Stimulated activated CD4-positive, alpha-beta T cell treated with anti-CD3 and anti-CD28 coated beads, Interleukin-1b, Interleukin-23, amount 100 ng/mL, for 24 hours (primary cell): ENCODE measurements around the gene URAD.
A peak's percentile ranks its signal among the peaks of the same experiment; 100 is the strongest.

Experiments
- DNase-seq, 4 experiments: peaks; one replicate each; pipeline ENCODE4 v3.0.0-alpha.2; 2020; ENCODE audit warnings: low read depth in 4 of 4, low spot score in 1 of 4

URAD gene

DNA sequence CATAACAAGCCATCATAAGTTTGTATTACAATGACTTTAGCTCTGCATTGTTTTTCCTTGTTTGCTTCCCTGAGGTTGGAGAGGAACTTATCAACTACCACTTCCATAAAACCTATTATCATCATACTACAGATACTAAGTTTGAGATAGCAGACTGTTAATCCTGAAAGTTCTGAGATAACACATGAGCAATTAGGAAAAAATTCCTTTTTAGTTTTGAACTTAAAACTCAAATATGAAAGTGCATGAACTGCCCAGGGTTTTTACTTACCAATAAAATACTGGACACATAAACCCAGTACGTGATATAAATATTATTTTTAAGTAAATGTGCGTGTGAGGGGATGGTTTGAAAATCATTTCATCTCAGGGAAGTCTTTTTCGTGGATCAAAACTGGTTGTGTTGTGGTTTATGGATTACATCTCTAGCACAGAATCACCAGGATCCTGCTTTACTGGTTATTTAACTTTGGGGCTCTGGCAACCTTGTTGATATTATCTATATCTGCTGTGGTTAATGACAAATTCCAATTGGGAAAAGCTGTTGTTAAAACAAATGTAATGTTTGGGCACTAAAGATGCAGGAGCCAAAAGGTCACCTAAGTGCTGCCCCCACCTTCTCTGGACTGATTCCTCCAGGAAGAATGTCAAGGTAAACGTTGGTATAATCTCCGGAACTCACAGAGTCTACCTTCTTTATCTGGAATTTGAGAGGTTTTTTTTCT lies 31.8 kb downstream of the URAD start:
- no peak for DNase-seq

DNA sequence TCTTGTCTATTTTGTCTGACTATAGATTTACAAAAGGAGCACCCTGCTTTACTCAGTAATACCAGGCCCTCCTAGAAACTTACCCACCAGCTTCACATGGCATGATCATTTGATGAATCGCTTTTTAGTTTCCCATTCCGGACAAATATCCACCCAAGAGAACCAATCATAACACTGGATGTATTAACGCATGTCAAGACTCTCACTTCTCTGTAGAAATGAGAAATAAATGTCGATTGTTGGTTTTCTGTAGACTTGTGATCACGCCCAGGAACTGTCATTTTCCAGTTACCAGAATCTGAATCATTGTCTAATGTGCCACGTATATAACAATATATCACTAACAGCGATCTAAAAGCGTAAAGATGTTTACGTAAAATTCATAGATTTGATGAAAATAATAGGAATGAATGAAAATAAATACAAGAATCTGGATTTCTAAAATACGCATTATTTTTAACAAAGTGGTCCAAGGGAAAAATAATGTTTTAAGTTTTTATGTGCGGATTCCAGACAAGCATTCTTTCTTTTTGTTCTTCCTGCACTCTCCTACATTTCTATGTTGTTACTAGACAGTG lies 33.4 kb downstream of the URAD start:
- no peak for DNase-seq

DNA sequence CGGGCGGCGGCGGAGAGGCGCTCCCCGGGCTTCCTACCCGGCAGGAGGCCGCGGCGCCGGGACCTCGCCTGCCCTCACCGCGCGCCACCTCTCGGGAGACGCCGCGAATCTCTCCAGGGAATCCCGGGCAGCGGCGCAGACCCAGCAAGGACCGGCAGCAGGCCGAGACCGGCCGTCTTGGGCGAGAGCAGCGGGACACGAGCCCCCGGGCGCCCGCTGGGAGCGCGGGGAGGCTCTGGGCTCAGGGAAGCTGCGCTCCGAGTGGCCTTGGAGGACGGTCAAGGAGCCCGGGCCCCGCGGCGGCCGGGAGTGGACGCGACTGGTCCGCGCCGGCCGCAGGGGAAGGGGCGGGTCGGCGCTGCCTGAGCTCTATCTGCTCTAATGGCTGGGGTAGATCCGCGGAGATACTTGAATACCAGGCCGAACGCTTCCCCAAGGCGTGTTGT lies 34.1 kb downstream of the URAD start:
- no peak for DNase-seq

DNA sequence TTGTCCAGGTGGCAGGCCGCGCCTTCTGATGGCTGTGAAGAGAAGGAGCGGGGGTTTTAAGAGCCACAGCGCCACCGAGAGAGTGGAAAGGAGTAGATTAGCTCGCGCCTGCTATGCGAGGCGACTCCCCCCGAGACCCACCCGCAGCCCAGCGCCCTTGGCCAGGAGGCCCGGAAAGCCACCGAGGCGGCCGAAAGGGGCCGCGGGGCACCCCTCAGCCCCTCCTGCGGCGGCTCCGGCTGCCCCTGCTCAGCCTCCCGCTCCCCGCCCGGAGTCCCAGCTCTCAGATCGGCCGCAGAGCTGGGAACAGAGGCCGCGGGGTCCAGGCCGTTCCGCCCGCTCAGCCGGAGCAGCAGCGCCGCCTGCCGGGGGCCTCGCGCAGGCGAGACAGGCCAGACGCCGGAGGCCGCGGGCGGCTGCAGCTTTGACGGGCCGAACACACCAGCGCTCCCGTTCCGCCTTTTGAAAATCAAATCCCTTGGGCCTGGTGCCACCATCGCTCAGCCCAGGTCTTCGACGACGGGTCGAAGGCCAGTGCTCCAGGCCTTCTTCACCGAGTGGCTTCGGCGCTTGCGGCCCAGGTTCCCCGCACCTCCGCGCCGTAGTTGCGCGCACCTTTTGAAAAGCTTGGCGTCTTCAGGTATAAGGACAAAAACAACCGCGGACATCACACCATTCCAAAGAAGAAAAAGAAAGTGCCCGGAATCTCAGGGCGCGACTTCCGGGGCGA lies 34.7 kb downstream of the URAD start:
- peak; percentile 31 to 59 (median 45) for DNase-seq

DNA sequence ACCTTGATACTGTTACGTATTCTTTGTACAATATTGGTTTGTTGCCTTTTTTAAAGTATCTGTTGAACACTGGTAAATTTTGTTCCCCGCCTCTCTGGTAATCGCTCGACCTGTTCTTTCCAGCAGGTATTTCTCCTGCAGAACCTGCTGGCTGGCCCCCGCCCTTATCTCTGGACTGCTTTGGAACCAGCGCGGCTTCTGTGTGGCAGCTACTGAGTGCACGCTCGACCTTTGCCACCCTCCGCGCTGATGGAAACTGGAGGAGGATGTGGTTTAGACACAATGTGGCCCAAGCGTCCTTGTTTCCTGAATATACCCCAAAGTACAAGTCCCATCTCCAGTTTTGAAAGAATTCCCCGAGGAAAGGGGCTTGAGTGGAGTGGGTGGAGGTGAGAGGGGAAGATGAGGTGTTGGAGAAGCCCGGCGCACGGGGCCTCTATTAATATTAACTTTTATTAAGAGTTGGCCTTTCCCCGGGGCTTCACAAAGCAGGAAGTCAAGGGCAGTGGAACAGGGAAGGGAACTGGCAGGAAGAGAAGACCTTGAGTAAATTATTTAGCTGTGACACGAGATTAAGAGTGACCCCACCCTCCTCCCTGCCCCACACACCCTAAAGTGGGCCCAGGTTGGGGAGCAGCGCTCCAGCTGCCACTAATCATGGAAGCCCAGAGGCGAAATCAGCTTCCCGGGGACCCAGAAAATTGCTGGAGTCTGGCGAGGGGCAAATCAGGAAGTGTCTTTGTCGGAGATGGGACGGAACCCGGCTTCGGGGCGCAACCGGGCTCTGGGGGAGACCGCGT lies 35.4 kb downstream of the URAD start:
- no peak for DNase-seq

DNA sequence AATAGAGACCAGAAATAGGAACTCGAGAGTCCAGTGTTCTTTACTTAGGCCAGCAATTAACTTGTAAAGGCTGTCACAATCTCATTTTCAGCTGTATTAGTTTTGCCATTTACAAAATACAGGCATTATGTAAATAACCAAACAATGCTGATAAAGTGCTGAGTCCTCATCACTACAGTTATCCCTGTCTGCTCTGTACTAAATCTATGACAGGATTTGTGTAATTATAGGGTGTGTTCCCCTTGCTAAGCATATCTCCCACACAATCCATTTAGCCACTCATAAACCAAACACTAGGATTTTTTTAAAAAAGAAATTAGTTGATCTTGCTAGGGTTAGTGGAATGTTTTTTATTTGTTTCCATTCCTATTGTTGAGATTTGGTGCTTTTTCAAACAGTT lies 45.5 kb downstream of the URAD start:
- DNase-seq = no peak

DNA sequence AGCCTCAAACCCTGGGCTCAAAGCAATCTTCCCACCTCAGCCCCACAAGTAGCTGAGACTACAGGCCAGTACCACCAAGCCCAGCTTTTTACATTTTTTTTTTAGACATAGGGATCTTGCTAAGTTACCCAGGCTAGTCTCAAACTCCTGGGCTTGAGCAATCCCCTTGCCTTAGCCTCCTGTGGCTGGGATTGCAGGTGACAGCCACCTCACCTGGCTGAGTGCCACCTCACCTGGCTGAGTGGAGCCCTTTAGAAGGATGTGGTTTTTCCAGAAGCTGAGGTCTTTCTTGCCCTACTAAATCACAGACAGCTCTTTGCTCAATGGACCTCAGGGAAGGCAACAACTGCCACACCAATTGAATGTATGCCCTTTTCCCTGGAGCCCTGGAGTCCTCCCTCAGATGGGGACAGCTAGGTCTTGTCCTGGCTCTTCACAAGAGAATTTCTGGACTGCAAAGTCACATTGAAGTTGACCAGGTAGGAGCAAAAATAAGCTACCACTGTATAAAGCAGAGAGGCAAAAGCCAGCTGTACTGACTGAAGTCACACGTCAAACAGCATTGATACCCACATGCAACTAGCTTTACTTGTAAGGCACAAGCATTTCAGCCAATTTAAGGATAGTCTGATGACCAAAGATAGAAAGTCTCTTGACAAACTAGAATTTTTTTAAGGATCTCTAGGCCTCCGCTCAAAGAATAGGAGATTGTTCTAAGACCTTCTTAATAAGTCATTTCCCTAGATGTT lies 54.7 kb downstream of the URAD start:
- DNase-seq = no peak

DNA sequence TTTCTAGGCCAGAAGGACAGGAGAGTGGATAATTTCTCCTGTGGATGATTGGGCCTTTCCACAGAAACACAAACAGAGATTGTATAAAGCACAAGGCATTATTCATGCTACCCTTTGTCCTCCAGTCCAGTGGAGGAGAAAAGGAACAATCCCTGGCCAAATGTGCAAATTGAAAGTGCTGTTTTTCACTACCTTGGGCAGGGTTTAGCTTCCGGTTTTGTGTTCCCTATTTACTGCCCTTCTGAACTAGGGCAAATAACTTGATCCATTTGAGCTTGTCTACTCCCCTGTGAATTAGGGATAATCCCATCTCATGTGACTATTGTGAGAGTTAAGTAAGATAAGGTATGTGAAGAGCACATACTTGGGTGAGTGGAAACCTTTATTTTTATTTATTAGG lies 55.4 kb downstream of the URAD start:
- no peak for DNase-seq

DNA sequence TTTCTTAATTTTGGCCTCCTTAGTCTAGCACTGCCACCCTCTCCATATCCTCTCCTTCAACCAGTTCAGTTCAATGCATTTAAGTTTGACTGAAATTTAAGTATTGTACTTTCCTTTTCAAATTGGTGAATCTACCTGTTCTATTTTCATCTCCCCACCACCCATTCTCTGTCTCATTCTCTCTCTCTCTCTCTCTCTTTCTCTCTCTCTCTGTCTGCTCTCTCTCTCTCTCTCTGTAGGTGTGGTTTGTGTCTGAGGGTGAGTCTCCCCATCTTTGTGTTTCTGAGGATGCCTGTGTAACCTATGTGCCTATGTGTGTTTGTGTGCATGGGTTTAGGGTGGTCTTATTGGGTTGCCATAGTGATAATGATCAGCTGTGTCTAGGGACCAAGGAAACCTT lies 58.6 kb downstream of the URAD start:
- DNase-seq = no peak

DNA sequence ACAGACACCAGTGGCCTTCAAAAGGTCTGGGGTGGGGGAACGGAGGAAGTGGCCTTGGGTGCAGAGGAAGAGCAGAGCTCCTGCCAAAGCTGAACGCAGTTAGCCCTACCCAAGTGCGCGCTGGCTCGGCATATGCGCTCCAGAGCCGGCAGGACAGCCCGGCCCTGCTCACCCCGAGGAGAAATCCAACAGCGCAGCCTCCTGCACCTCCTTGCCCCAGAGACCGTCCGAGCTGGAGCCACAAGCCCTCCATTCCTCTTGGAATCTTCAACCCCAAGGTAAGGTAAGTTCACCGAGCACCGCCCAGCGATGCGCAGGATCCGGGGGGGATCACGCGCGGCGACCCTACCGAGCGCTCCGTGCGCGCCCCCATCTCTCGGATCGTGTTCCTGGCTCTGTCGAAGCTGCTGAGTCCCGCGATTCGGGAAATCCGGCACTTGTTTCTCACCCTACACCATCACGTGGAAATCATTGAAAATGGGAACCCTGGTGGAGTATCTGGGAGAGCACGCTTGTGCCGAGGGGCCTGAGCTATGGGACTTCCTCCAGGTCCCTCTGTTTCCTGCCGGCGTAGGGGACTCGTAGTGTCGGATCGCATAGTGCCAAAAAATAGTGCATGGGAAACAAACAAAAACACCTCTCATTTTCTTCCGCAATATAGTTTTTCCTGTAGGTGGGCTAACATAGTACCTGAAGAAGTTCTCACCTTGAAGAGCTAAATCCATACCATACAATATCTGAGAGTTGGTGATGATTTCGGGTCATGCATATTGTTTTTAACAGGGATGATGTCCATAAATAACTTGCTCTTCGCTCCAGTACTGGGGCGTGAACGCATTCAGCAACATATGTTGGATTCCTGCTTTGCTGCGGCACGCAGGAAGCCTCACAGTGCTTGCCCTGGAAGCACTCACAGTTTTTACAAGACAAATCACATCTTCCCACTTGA lies 59.4 kb downstream of the URAD start:
- DNase-seq = no peak

DNA sequence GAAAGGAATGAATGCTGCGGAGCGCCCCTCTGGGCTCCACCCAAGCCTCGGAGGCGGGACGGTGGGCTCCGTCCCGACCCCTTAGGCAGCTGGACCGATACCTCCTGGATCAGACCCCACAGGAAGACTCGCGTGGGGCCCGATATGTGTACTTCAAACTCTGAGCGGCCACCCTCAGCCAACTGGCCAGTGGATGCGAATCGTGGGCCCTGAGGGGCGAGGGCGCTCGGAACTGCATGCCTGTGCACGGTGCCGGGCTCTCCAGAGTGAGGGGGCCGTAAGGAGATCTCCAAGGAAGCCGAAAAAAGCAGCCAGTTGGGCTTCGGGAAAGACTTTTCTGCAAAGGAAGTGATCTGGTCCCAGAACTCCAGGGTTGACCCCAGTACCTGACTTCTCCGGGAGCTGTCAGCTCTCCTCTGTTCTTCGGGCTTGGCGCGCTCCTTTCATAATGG lies 60.1 kb downstream of the URAD start:
- no peak for DNase-seq
